HepG2 (cell line): ENCODE data around the gene SCN4B. TPM values are rescaled to one million over a fixed set of nuclear protein-coding genes. Genes with fewer than 3 reads are reported as not detected.
A peak's percentile ranks its signal among the peaks of the same experiment; 100 is the strongest.

Experiments
- ATF7-NPFF ChIP-seq: sonication (generic); formaldehyde crosslinking; IDR thresholded peaks from 2 replicates; pipeline ENCODE4 v1.8.1; 2023; ENCODE audit warnings: mild to moderate bottlenecking, low read depth, missing genetic modification reagents, moderate library complexity
- ELF3 ChIP-seq: IDR thresholded peaks from 2 replicates; pipeline ENCODE4 v1.6.1; 2016; ENCODE audit warnings: missing genetic modification reagents, missing compliant biosample characterization
- HOXA5 ChIP-seq: sonication (generic); formaldehyde crosslinking; IDR thresholded peaks from 2 replicates; pipeline ENCODE4 v1.4.0; 2020; ENCODE audit warnings: missing genetic modification reagents
- HOXA7 ChIP-seq: sonication (generic); formaldehyde crosslinking; IDR thresholded peaks from 2 replicates; pipeline ENCODE4 v1.8.1; 2022; ENCODE audit warnings: mild to moderate bottlenecking, missing genetic modification reagents, moderate library complexity
- KLF11 ChIP-seq: IDR thresholded peaks from 2 replicates; pipeline ENCODE4 v1.6.1; 2016; ENCODE audit warnings: missing compliant biosample characterization
- LCORL ChIP-seq, 2 experiments: fragments of 450-650 bp in 1 of 2; sonication (generic) in 1 of 2; formaldehyde crosslinking in 1 of 2; IDR thresholded peaks; 2 replicates each; pipeline versions ENCODE4 v1.5.0 to v1.6.1; 2017 to 2020; ENCODE audit warnings: antibody characterized with exemption in 1 of 2, missing genetic modification reagents in 1 of 2
- NFYB ChIP-seq: sonication (generic); formaldehyde crosslinking; IDR thresholded peaks from 2 replicates; pipeline ENCODE4 v1.4.0; 2020; ENCODE audit warnings: missing genetic modification reagents
- NFYC ChIP-seq: IDR thresholded peaks from 2 replicates; pipeline ENCODE4 v1.6.1; 2016; ENCODE audit warnings: missing genetic modification reagents, missing compliant biosample characterization
- POLR2AphosphoS5 ChIP-seq: IDR thresholded peaks from 2 replicates; pipeline ENCODE4 v1.6.1; 2012; ENCODE audit warnings: low read depth, low read length
- RBAK ChIP-seq: sonication (generic); formaldehyde crosslinking; IDR thresholded peaks from 2 replicates; pipeline ENCODE4 v1.5.1; 2020; ENCODE audit warnings: mild to moderate bottlenecking, missing genetic modification reagents
- RFX3 ChIP-seq: IDR thresholded peaks from 2 replicates; pipeline ENCODE4 v1.6.1; 2016; ENCODE audit warnings: missing biosample characterization, missing genetic modification reagents
- SCMH1 ChIP-seq: sonication (generic); formaldehyde crosslinking; IDR thresholded peaks from 2 replicates; pipeline ENCODE4 v1.9.0; 2021; ENCODE audit warnings: missing genetic modification reagents, mild to moderate bottlenecking, borderline replicate concordance
- SMARCE1 ChIP-seq: fragments of 450-650 bp; IDR thresholded peaks from 2 replicates; pipeline ENCODE4 v1.6.1; 2017; ENCODE audit warnings: borderline replicate concordance
- SPEN ChIP-seq: sonication (generic); formaldehyde crosslinking; IDR thresholded peaks from 2 replicates; pipeline ENCODE4 v1.5.1; 2020; ENCODE audit warnings: low read depth, mild to moderate bottlenecking, missing genetic modification reagents
- SRSF1 ChIP-seq: fragments of 200-400 bp; formaldehyde crosslinking; optimal IDR thresholded peaks from 2 replicates; pipeline ENCODE3; 2017; ENCODE audit warnings: mild to moderate bottlenecking, low read depth, low read length, moderate library complexity
- SUZ12 ChIP-seq: fragments of 150-350 bp; IDR thresholded peaks from 2 replicates; pipeline ENCODE4 v1.6.1; 2014; ENCODE audit warnings: low read depth, low read length
- ZBTB46 ChIP-seq: sonication (generic); formaldehyde crosslinking; IDR thresholded peaks from 2 replicates; pipeline ENCODE4 v1.4.0; 2020; ENCODE audit warnings: mild to moderate bottlenecking, missing genetic modification reagents, borderline replicate concordance
- ZKSCAN5 ChIP-seq: sonication (generic); formaldehyde crosslinking; IDR thresholded peaks from 2 replicates; pipeline ENCODE4 v1.5.1; 2020; ENCODE audit warnings: mild to moderate bottlenecking, missing genetic modification reagents
- ZMAT3 ChIP-seq: sonication (generic); formaldehyde crosslinking; conservative IDR thresholded peaks from 2 replicates; pipeline ENCODE4 v1.7.0; 2021; ENCODE audit warnings: missing genetic modification reagents
- ZMYM4 ChIP-seq: sonication (generic); formaldehyde crosslinking; IDR thresholded peaks from 2 replicates; pipeline ENCODE4 v1.8.1; 2023; ENCODE audit warnings: mild to moderate bottlenecking, missing genetic modification reagents
- ZNF317 ChIP-seq: sonication (generic); formaldehyde crosslinking; IDR thresholded peaks from 2 replicates; pipeline ENCODE4 v1.5.0; 2020; ENCODE audit warnings: mild to moderate bottlenecking, missing genetic modification reagents
- ZNF329 ChIP-seq: sonication (generic); formaldehyde crosslinking; IDR thresholded peaks from 2 replicates; pipeline ENCODE4 v1.9.0; 2021; ENCODE audit warnings: low read depth, mild to moderate bottlenecking, missing genetic modification reagents
- ZNF563 ChIP-seq: sonication (generic); formaldehyde crosslinking; IDR thresholded peaks from 2 replicates; pipeline ENCODE4 v1.8.0; 2022; ENCODE audit warnings: mild to moderate bottlenecking, moderate library complexity, missing genetic modification reagents
- ZNF644 ChIP-seq: IDR thresholded peaks from 2 replicates; pipeline ENCODE4 v1.6.1; 2016; ENCODE audit warnings: low read depth
- ZNF687 ChIP-seq: sonication (generic); formaldehyde crosslinking; IDR thresholded peaks from 2 replicates; pipeline ENCODE4 v1.5.1; 2020; ENCODE audit warnings: mild to moderate bottlenecking, missing genetic modification reagents, moderate library complexity
- ZNF768 ChIP-seq: sonication (generic); formaldehyde crosslinking; IDR thresholded peaks from 2 replicates; pipeline ENCODE4 v1.4.0; 2020; ENCODE audit warnings: missing genetic modification reagents
- ZNF782 ChIP-seq: sonication (generic); formaldehyde crosslinking; IDR thresholded peaks from 2 replicates; pipeline ENCODE4 v1.4.0; 2020; ENCODE audit warnings: missing genetic modification reagents, mild to moderate bottlenecking, borderline replicate concordance
- polyA plus RNA-seq, 8 experiments: library from polyadenylated mRNA; depleted of rRNA in 3 of 8; stranded (reverse) in 7 of 8; unstranded in 1 of 8; fragments of >200 nt; fragmentation: Illumina TruSeq in 4 of 8; extraction: Trizol in 4 of 8; gene quantifications; 2 replicates each; pipeline versions ENCODE4 v1.2.1 to v1.2.3, GENCODE V29; 2011 to 2016; ENCODE audit warnings: low read depth in 4 of 8, missing spikeins in 1 of 8, mixed read lengths in 1 of 8; ENCODE audit not compliant: insufficient read depth in 1 of 8
- total RNA-seq, 5 experiments: library from RNA; depleted of rRNA; stranded (reverse); fragments of >200 nt; fragmentation: Illumina TruSeq; extraction: Trizol; gene quantifications; 2 replicates each; pipeline ENCODE4 v1.2.3, GENCODE V29; 2016; ENCODE audit warnings: low read depth in 1 of 5
- TF ChIP-seq, protein P1 (sequence below): IDR thresholded peaks from 2 replicates; pipeline ENCODE4 v1.6.1; 2016; ENCODE audit warnings: mild to moderate bottlenecking

SCN4B gene
- total and polyA plus RNA-seq, 2 of the 13 experiments (the other 11 are each of a cell fraction or from before 2014, with no cell fraction given) = 0.04 to 0.29 TPM

DNA sequence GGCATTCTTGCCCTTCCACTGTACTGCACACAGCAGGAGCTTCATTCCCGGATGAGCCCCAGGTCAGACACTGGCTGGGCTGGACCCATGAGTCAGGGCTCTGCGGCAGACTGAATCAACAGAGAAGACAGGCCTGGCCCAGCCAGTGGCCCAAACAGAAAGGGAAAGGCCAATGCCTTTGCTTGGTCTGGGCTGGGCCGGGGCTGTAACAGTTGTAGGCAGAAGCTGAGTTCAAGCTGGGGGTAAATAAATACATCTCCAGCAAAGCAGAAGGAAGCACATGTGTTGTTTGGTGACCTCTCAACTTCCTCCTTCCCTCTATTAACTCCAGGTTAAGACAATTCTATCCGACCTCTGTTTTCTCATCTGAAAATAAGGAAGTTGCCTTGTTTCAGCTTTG lies 64.1 kb downstream of the SCN4B start (continued):
- TF ChIP-seq SUZ12 (no peak), RBAK (CRISPR knock-in tag) (no peak), NFYC (CRISPR knock-in tag) (peak; percentile 42; the same call in 1 of the 2 replicates), ELF3 (CRISPR knock-in tag) (peak; percentile 35; the same call in 1 of the 2 replicates), SPEN (CRISPR knock-in tag) (no peak), POLR2AphosphoS5 (no peak), KLF11 (no peak), ZMAT3 (CRISPR knock-in tag) (no peak), RFX3 (CRISPR knock-in tag) (no peak), ZNF563 (CRISPR knock-in tag) (no peak), ZNF317 (CRISPR knock-in tag) (no peak), NFYB (CRISPR knock-in tag) (peak; percentile 57), ZNF768 (CRISPR knock-in tag) (no peak), SCMH1 (CRISPR knock-in tag) (no peak), ZNF329 (CRISPR knock-in tag) (no peak), HOXA7 (no peak), ATF7-NPFF (CRISPR knock-in tag) (no peak), LCORL (IDR thresholded peaks at IDR 0.05) (no peak), LCORL (CRISPR knock-in tag; IDR thresholded peaks at IDR 0.05) (no peak), ZNF644 (no peak), ZKSCAN5 (CRISPR knock-in tag) (no peak), ZBTB46 (no peak), ZMYM4 (CRISPR knock-in tag) (no peak), HOXA5 (CRISPR knock-in tag) (no peak), SMARCE1 (no peak), ZNF782 (no peak), ZNF687 (CRISPR knock-in tag) (peak; percentile 54), SRSF1 (no peak)
- TF ChIP-seq, protein P1, sequence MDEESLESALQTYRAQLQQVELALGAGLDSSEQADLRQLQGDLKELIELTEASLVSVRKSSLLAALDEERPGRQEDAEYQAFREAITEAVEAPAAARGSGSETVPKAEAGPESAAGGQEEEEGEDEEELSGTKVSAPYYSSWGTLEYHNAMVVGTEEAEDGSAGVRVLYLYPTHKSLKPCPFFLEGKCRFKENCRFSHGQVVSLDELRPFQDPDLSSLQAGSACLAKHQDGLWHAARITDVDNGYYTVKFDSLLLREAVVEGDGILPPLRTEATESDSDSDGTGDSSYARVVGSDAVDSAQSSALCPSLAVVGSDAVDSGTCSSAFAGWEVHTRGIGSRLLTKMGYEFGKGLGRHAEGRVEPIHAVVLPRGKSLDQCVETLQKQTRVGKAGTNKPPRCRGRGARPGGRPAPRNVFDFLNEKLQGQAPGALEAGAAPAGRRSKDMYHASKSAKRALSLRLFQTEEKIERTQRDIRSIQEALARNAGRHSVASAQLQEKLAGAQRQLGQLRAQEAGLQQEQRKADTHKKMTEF (CRISPR knock-in tag) = 0 out of 2 replicates have a peak, but pooled peaks have one; percentile 21
- TF ChIP-seq, all 625 proteins: peak for 14
